ENCODE measurements around the gene CCT6B. TPM values are rescaled to one million over a fixed set of nuclear protein-coding genes. Genes with fewer than 3 reads are reported as not detected.

The CCT6B gene
- total RNA-seq, 1 donor from 2014 or later = 2.6 TPM

DNA sequence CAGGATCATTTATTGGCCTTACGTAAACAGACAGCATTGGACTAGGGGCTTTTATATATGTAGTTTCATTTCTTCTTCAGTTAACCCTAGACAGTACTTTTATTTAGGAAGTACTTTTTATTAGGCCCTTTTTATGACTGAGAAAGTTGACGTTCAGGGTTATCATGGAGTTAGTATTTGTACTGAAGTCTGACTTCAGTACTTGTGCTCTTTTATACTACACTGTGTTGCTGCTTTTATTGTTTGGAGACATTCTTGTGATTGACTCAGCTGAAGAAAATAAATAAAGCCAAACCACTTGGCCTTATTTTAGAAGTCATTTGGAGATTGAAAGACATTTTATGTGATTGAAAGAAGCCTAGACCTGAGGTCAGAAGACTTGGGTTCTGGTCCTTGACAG is 26.0 kb upstream of the CCT6B start:
- Mint-ChIP-seq H3K4me3 (ENCODE audit: unreplicated experiment) (no peak overlapping the region), H3K27ac (ENCODE audit: unreplicated experiment) (no peak overlapping the region), H3K27me3 (ENCODE audit: low read depth, unreplicated experiment) (no peaks in the 10 kb centered on the region), H3K36me3 (ENCODE audit: low read depth, unreplicated experiment) (peaks cover 16% of the 10 kb centered on the region), H3K4me1 (ENCODE audit: low read depth, unreplicated experiment) (peaks cover 4% of the 10 kb centered on the region), H3K9me3 (ENCODE audit: unreplicated experiment) (no peaks in the 10 kb centered on the region)
- Histone ChIP-seq H4K20me1 (ENCODE audit: insufficient read depth, low read length) (no peaks in the 10 kb centered on the region), H3K36me3 (ENCODE audit: insufficient read depth, low read length) (peaks cover 26% of the 10 kb centered on the region), H3K9me3 (ENCODE audit: insufficient read depth, low read depth, low read length) (no peaks in the 10 kb centered on the region), H3K27ac (ENCODE audit: low read depth, low read length) (no peak overlapping the region), H3K4me2 (ENCODE audit: low read length) (no peak overlapping the region), H3K9ac (ENCODE audit: low read length) (no peak overlapping the region), H3K4me3 (ENCODE audit: insufficient read depth, low read depth, low read length) (no peak overlapping the region), H3K79me2 (ENCODE audit: insufficient read depth, low read length) (peaks cover 31% of the 10 kb centered on the region), H3K4me1 (ENCODE audit: insufficient read depth, low read length) (no peaks in the 10 kb centered on the region), H3K27me3 (ENCODE audit: insufficient read depth, low read length) (no peaks in the 10 kb centered on the region), H2AFZ (ENCODE audit: low read depth, low read length) (no peak overlapping the region)
- no peak for TF ChIP-seq EZH2 (IDR thresholded peaks at IDR 0.05; ENCODE audit: insufficient read depth, low read length)
- TF ChIP-seq, protein P1, sequence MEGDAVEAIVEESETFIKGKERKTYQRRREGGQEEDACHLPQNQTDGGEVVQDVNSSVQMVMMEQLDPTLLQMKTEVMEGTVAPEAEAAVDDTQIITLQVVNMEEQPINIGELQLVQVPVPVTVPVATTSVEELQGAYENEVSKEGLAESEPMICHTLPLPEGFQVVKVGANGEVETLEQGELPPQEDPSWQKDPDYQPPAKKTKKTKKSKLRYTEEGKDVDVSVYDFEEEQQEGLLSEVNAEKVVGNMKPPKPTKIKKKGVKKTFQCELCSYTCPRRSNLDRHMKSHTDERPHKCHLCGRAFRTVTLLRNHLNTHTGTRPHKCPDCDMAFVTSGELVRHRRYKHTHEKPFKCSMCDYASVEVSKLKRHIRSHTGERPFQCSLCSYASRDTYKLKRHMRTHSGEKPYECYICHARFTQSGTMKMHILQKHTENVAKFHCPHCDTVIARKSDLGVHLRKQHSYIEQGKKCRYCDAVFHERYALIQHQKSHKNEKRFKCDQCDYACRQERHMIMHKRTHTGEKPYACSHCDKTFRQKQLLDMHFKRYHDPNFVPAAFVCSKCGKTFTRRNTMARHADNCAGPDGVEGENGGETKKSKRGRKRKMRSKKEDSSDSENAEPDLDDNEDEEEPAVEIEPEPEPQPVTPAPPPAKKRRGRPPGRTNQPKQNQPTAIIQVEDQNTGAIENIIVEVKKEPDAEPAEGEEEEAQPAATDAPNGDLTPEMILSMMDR (IDR thresholded peaks at IDR 0.05; ENCODE audit: insufficient read depth, low read depth, low read length) = no peak
- FAIRE-seq (no peak), DNase-seq (ENCODE audit: low read depth) (no peak)

DNA sequence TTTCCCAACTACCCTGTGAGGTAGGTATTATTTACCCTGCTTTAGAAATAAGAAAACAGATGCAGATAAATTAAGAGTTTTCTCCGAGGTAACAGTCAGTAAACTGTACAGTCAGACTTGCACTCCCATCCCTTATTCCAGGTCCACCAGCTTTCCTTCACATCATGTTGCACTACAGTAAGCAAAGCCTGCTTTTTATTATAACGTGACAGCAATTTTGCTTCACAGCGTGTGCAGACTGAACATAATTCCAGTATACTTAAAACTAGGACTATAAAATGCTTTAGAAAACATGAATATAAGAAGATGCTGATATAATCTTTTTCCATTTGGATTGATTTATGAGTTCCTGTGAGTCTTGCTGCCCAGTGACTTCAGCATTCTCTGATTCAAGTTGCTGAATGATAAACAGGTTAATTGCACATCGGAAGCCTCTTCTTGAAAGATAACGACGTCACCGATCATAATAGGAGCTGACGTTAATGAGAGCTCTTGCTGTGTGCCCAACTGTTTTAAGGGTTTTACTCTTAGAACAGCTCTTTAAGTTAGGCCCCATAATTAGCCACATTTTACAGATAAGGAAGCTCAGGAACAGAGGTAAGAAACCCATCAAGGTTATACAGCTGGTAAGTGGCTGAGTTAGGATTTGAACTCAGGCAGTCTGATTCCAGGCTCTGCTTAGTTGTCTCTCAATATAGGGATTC is 20.4 kb upstream of the CCT6B start:
- Histone ChIP-seq H3K4me3 (ENCODE audit: insufficient read depth, low read depth, low read length) (peak overlapping the region; percentile 84), H3K27me3 (ENCODE audit: insufficient read depth, low read length) (no peaks in the 10 kb centered on the region), H3K27ac (ENCODE audit: low read depth, low read length) (peak overlapping the region; percentile 99), H3K79me2 (ENCODE audit: insufficient read depth, low read length) (peaks cover 44% of the 10 kb centered on the region), H2AFZ (ENCODE audit: low read depth, low read length) (no peak overlapping the region), H3K4me2 (ENCODE audit: low read length) (peak overlapping the region; percentile 89), H4K20me1 (ENCODE audit: insufficient read depth, low read length) (no peaks in the 10 kb centered on the region), H3K9me3 (ENCODE audit: insufficient read depth, low read depth, low read length) (no peaks in the 10 kb centered on the region), H3K9ac (ENCODE audit: low read length) (peak overlapping the region; percentile 100), H3K36me3 (ENCODE audit: insufficient read depth, low read length) (peaks cover 4% of the 10 kb centered on the region), H3K4me1 (ENCODE audit: insufficient read depth, low read length) (peaks cover 14% of the 10 kb centered on the region)
- DNase-seq (ENCODE audit: low read depth) (peak; percentile 38), FAIRE-seq (no peak)
- Mint-ChIP-seq H3K36me3 (ENCODE audit: low read depth, unreplicated experiment) (peaks cover 8% of the 10 kb centered on the region), H3K9me3 (ENCODE audit: unreplicated experiment) (no peaks in the 10 kb centered on the region), H3K4me3 (ENCODE audit: unreplicated experiment) (peak overlapping the region; percentile 96), H3K27me3 (ENCODE audit: low read depth, unreplicated experiment) (no peaks in the 10 kb centered on the region), H3K4me1 (ENCODE audit: low read depth, unreplicated experiment) (peaks cover 11% of the 10 kb centered on the region), H3K27ac (ENCODE audit: unreplicated experiment) (peak overlapping the region; percentile 94)
- TF ChIP-seq EZH2 (IDR thresholded peaks at IDR 0.05; ENCODE audit: insufficient read depth, low read length) = no peak

DNA sequence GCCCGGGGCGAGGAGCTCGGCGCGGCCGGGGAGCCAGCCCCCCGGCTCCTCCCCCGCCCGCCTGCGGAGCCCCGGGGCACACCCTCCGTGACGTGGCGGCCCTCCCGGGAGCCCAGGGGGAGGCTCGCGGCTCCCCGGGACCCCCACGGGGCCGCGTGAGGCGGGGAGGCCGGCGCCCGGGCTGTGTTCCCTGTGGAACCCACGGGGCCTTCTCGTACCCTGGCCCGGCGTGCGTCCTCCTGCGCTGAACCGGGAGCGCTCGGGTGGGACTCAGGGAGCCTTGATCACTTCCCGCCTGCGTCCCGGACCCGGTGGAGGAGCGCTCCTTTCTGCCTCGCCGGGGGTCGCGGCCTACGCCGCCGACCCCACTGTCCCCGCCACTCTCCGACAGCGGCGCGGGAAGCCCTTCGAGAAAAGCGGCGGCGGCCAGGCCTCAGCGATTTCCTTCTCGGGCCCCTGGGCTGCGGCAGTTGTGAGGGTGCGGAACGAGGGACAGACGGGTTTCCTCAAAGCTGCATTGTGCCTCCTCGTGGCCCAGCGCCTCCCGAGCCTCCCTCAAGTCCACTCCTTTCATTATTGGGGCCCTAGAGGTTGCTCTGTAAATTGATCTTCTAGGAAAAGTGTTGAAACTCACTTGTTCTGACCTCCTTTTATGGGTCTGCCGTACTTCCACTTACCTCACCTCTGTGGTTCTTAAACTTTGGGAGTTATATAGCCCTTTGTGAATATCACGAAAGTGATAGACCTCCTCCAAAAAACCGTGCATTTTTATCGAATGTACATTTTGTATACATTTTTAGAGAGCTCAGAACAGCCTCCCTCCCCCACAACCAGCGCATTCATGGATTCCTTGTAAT is 19.6 kb upstream of the CCT6B start:
- H2AFZ ChIP-seq (ENCODE audit: low read depth, low read length) = peak overlapping the region; percentile 72
- TF ChIP-seq, protein P1 (IDR thresholded peaks at IDR 0.05; ENCODE audit: insufficient read depth, low read depth, low read length) = peak; percentile 29
- TF ChIP-seq EZH2 (IDR thresholded peaks at IDR 0.05; ENCODE audit: insufficient read depth, low read length) = no peak
- FAIRE-seq (peak; percentile 20), DNase-seq (ENCODE audit: low read depth) (peak; percentile 71)
- H3K4me1 ChIP-seq (ENCODE audit: insufficient read depth, low read length) = peaks cover 14% of the 10 kb centered on the region
- no peaks in the 10 kb centered on the region for H3K9me3 Mint-ChIP-seq (ENCODE audit: unreplicated experiment)
- peak overlapping the region; percentile 96 for H3K4me3 Mint-ChIP-seq (ENCODE audit: unreplicated experiment)
- H4K20me1 ChIP-seq (ENCODE audit: insufficient read depth, low read length) = no peaks in the 10 kb centered on the region
- no peaks in the 10 kb centered on the region for H3K27me3 Mint-ChIP-seq (ENCODE audit: low read depth, unreplicated experiment)
- peaks cover 6% of the 10 kb centered on the region for H3K36me3 Mint-ChIP-seq (ENCODE audit: low read depth, unreplicated experiment)
- peaks cover 3% of the 10 kb centered on the region for H3K36me3 ChIP-seq (ENCODE audit: insufficient read depth, low read length)
- H3K4me2 ChIP-seq (ENCODE audit: low read length) = peak overlapping the region; percentile 89
- H3K4me3 ChIP-seq (ENCODE audit: insufficient read depth, low read depth, low read length) = peak overlapping the region; percentile 84
- H3K27ac Mint-ChIP-seq (ENCODE audit: unreplicated experiment) = peak overlapping the region; percentile 94
- peak overlapping the region; percentile 100 for H3K9ac ChIP-seq (ENCODE audit: low read length)
- peaks cover 44% of the 10 kb centered on the region for H3K79me2 ChIP-seq (ENCODE audit: insufficient read depth, low read length)
- no peaks in the 10 kb centered on the region for H3K27me3 ChIP-seq (ENCODE audit: insufficient read depth, low read length)
- peaks cover 11% of the 10 kb centered on the region for H3K4me1 Mint-ChIP-seq (ENCODE audit: low read depth, unreplicated experiment)
- H3K9me3 ChIP-seq (ENCODE audit: insufficient read depth, low read depth, low read length) = no peaks in the 10 kb centered on the region
- peak overlapping the region; percentile 99 for H3K27ac ChIP-seq (ENCODE audit: low read depth, low read length)

Measured in astrocyte (in vitro differentiated cells and primary cell).